ENCODE results near the gene PAPPA.

Gene PAPPA

DNA sequence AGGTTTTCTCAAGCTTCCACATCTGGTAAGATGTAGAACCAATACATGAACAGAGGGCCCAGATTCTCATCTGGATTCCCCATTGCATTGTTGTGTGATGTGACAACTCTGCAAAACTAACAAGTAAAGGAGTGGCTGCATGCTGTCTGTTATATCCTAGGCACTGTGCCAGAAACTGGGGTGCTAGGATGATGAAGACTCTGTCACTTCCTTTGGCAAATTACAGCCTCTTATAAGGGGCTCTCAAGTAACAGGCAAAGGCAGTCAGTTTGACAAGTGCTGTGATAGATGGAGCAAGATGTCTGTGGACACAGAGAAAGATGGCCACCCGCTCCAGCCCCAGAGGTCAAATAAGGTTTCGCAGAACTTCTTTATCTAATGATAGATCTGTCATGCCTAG lies 115.7 kb downstream of the PAPPA start:
- H3K4me3 ChIP-seq (ENCODE audit: low read depth in 1 of 2, low read length in 2 of 2), result no peak overlapping the region
- H3K9me3 ChIP-seq (ENCODE audit: control insufficient read depth in 1 of 2, low read length in 2 of 2), result no peaks in the 10 kb centered on the region
- H3K27ac ChIP-seq (ENCODE audit: low read depth, low read length), result no peak overlapping the region
- no peaks in the 10 kb centered on the region for H3K27me3 ChIP-seq (ENCODE audit: control insufficient read depth in 1 of 2, insufficient read depth in 2 of 2, low read length in 2 of 2)
- H3K36me3 ChIP-seq (ENCODE audit: control insufficient read depth in 1 of 2, insufficient read depth in 2 of 2, low read length in 2 of 2), result no peaks in the 10 kb centered on the region
- no peak overlapping the region for H3K9ac ChIP-seq (ENCODE audit: low read depth in 1 of 2, low read length in 2 of 2)
- no peaks in the 10 kb centered on the region for H3K4me1 ChIP-seq (ENCODE audit: control insufficient read depth in 1 of 2, insufficient read depth in 2 of 2, low read length in 2 of 2)

DNA sequence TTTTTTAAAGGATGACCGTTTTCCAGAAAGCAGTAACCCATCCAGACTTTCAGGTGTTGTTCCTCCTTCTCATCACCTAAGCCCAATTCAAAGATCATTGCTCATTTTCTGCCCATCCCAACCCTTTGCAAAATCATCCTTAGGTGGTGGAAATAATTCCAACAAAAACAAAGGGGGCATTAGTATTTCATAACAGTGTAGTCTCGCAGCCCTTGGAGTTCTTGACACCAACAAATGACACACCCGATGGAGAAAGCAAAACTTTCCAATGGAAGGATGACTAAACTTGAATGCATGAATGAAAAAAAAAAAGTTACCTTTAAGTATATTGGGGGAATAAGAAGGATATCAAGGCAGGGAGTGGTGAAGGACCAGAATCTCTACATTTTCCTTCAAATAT lies 117.0 kb downstream of the PAPPA start:
- Histone ChIP-seq H3K36me3 (ENCODE audit: control insufficient read depth in 1 of 2, insufficient read depth in 2 of 2, low read length in 2 of 2) (no peaks in the 10 kb centered on the region), H3K4me1 (ENCODE audit: control insufficient read depth in 1 of 2, insufficient read depth in 2 of 2, low read length in 2 of 2) (no peaks in the 10 kb centered on the region), H3K9ac (ENCODE audit: low read depth in 1 of 2, low read length in 2 of 2) (no peak overlapping the region), H3K27ac (ENCODE audit: low read depth, low read length) (no peak overlapping the region), H3K9me3 (ENCODE audit: control insufficient read depth in 1 of 2, low read length in 2 of 2) (no peaks in the 10 kb centered on the region), H3K4me3 (ENCODE audit: low read depth in 1 of 2, low read length in 2 of 2) (no peak overlapping the region), H3K27me3 (ENCODE audit: control insufficient read depth in 1 of 2, insufficient read depth in 2 of 2, low read length in 2 of 2) (no peaks in the 10 kb centered on the region)

DNA sequence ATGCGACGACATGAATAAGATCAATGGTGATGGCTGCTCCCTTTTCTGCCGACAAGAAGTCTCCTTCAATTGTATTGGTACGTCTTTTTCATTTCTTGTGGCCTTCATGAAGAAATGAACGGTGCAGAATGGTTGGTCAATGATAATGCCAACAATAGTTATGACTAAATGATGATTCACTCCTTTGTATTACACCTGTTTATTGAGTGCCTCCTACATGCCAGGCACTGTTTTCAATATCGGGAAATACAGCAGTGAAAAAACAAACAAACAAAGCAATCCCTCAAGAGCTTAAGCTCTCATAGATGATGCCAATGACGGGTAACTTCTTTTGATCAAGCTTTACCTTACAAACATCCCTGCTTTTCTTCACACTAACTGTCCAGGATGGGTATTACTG lies 117.7 kb downstream of the PAPPA start:
- H3K27ac ChIP-seq (ENCODE audit: low read depth, low read length), result no peak overlapping the region
- no peaks in the 10 kb centered on the region for H3K4me1 ChIP-seq (ENCODE audit: control insufficient read depth in 1 of 2, insufficient read depth in 2 of 2, low read length in 2 of 2)
- no peaks in the 10 kb centered on the region for H3K36me3 ChIP-seq (ENCODE audit: control insufficient read depth in 1 of 2, insufficient read depth in 2 of 2, low read length in 2 of 2)
- no peaks in the 10 kb centered on the region for H3K9me3 ChIP-seq (ENCODE audit: control insufficient read depth in 1 of 2, low read length in 2 of 2)
- no peak overlapping the region for H3K4me3 ChIP-seq (ENCODE audit: low read depth in 1 of 2, low read length in 2 of 2)
- H3K27me3 ChIP-seq (ENCODE audit: control insufficient read depth in 1 of 2, insufficient read depth in 2 of 2, low read length in 2 of 2), result no peaks in the 10 kb centered on the region
- H3K9ac ChIP-seq (ENCODE audit: low read depth in 1 of 2, low read length in 2 of 2), result no peak overlapping the region

DNA sequence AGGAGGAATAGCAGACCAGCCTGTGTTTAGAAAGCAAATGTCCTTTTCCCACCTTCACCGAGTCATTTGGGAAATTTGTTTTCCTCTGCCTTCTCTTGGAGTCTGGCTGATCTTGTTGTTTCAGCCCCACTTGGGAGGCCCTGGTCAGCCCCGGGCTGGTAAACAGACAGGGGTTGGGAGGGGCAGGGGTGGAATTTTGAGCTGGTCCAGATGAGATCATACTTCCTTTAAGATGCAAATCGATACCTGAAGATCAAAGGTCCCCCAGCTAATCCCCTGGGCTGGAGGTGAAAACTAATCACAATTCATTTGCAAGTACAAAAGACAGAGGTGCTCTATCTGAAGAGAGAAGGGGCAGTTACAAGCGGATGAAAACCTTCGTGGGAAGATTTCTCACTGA lies 118.4 kb downstream of the PAPPA start:
- no peak overlapping the region for H3K4me3 ChIP-seq (ENCODE audit: low read depth in 1 of 2, low read length in 2 of 2)
- no peaks in the 10 kb centered on the region for H3K9me3 ChIP-seq (ENCODE audit: control insufficient read depth in 1 of 2, low read length in 2 of 2)
- H3K36me3 ChIP-seq (ENCODE audit: control insufficient read depth in 1 of 2, insufficient read depth in 2 of 2, low read length in 2 of 2), result no peaks in the 10 kb centered on the region
- no peaks in the 10 kb centered on the region for H3K4me1 ChIP-seq (ENCODE audit: control insufficient read depth in 1 of 2, insufficient read depth in 2 of 2, low read length in 2 of 2)
- H3K27me3 ChIP-seq (ENCODE audit: control insufficient read depth in 1 of 2, insufficient read depth in 2 of 2, low read length in 2 of 2), result no peaks in the 10 kb centered on the region
- no peak overlapping the region for H3K27ac ChIP-seq (ENCODE audit: low read depth, low read length)
- no peak overlapping the region for H3K9ac ChIP-seq (ENCODE audit: low read depth in 1 of 2, low read length in 2 of 2)

DNA sequence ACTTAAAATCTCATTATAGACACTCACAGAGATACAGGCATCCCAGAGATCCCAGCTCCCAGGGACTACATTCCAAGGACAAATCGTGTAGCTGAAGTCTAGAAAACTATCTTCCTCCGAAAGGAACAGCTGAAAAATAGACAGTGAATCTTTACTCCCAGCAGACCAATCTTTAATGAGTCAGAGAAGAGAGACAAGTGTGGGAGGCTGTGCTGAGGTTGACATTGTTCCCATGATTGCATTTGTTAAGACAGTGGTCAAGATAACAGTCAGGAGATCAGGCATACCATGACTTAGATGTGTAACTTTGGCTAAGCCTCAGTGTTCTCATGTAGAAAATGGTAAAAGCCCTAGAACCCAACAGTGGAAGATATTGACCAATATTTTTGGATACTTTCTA lies 120.7 kb downstream of the PAPPA start:
- H3K36me3 ChIP-seq (ENCODE audit: control insufficient read depth in 1 of 2, insufficient read depth in 2 of 2, low read length in 2 of 2), result no peaks in the 10 kb centered on the region
- H3K27me3 ChIP-seq (ENCODE audit: control insufficient read depth in 1 of 2, insufficient read depth in 2 of 2, low read length in 2 of 2), result no peaks in the 10 kb centered on the region
- no peak overlapping the region for H3K27ac ChIP-seq (ENCODE audit: low read depth, low read length)
- H3K9me3 ChIP-seq (ENCODE audit: control insufficient read depth in 1 of 2, low read length in 2 of 2), result no peaks in the 10 kb centered on the region
- H3K9ac ChIP-seq (ENCODE audit: low read depth in 1 of 2, low read length in 2 of 2), result no peak overlapping the region
- no peak overlapping the region for H3K4me3 ChIP-seq (ENCODE audit: low read depth in 1 of 2, low read length in 2 of 2)
- no peaks in the 10 kb centered on the region for H3K4me1 ChIP-seq (ENCODE audit: control insufficient read depth in 1 of 2, insufficient read depth in 2 of 2, low read length in 2 of 2)

DNA sequence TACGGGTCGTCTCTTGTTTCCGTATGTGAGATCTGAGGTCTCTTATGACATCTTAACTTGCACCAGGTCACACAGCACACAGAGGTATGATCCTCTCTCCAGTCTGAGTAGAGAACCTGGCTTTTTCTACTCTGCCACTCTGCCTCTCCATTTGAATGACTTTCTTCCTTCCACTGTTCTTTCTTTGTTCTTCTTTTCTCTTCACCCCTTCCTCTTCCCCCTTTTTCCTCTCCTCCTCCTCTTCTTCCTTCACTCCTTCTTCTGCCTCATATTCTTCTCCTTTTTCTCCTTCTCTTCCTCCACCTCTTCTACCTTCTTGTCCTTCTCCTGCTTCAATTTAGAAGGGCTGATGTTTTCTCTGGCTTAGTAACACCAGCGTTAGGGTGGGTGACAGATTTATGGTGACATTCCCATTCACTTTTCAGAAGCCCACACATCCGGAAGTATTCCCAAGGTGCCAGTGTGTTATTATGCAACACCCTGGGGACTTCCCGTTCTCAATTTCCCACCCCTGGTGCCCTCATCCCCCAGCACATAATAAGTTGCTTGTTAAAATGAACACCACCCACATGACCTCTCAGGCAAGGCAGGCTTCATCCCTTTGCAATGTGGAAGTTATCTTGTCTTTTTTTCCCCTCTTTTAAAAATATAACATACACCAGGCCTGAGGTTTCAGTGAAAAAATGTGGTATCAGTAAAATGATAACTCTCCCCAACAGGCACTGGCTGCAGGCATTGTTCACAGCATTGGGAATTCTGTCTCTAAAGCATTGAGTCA lies 122.0 kb downstream of the PAPPA start:
- H3K4me1 ChIP-seq (ENCODE audit: control insufficient read depth in 1 of 2, insufficient read depth in 2 of 2, low read length in 2 of 2), result no peaks in the 10 kb centered on the region
- H3K36me3 ChIP-seq (ENCODE audit: control insufficient read depth in 1 of 2, insufficient read depth in 2 of 2, low read length in 2 of 2), result no peaks in the 10 kb centered on the region
- no peaks in the 10 kb centered on the region for H3K27me3 ChIP-seq (ENCODE audit: control insufficient read depth in 1 of 2, insufficient read depth in 2 of 2, low read length in 2 of 2)
- no peak overlapping the region for H3K27ac ChIP-seq (ENCODE audit: low read depth, low read length)
- no peaks in the 10 kb centered on the region for H3K9me3 ChIP-seq (ENCODE audit: control insufficient read depth in 1 of 2, low read length in 2 of 2)
- H3K9ac ChIP-seq (ENCODE audit: low read depth in 1 of 2, low read length in 2 of 2), result no peak overlapping the region
- no peak overlapping the region for H3K4me3 ChIP-seq (ENCODE audit: low read depth in 1 of 2, low read length in 2 of 2)

DNA sequence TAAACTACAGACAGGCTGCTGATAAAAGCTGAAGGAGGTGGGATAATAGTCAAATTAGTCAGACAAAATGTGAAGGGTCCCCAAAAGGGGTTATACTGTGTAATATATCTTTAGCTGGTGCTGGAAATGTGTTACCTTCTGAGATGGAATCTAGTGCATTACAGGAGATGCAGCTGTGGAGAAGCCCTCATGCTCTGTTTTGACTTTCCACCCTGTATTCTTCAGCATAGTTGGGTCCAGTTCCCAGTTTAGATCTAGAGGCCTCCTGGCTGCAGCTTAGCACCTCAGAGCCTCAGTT lies 122.6 kb downstream of the PAPPA start:
- Histone ChIP-seq H3K36me3 (ENCODE audit: control insufficient read depth in 1 of 2, insufficient read depth in 2 of 2, low read length in 2 of 2) (no peaks in the 10 kb centered on the region), H3K9me3 (ENCODE audit: control insufficient read depth in 1 of 2, low read length in 2 of 2) (no peaks in the 10 kb centered on the region), H3K9ac (ENCODE audit: low read depth in 1 of 2, low read length in 2 of 2) (no peak overlapping the region), H3K27ac (ENCODE audit: low read depth, low read length) (no peak overlapping the region), H3K27me3 (ENCODE audit: control insufficient read depth in 1 of 2, insufficient read depth in 2 of 2, low read length in 2 of 2) (no peaks in the 10 kb centered on the region), H3K4me1 (ENCODE audit: control insufficient read depth in 1 of 2, insufficient read depth in 2 of 2, low read length in 2 of 2) (no peaks in the 10 kb centered on the region), H3K4me3 (ENCODE audit: low read depth in 1 of 2, low read length in 2 of 2) (no peak overlapping the region)

DNA sequence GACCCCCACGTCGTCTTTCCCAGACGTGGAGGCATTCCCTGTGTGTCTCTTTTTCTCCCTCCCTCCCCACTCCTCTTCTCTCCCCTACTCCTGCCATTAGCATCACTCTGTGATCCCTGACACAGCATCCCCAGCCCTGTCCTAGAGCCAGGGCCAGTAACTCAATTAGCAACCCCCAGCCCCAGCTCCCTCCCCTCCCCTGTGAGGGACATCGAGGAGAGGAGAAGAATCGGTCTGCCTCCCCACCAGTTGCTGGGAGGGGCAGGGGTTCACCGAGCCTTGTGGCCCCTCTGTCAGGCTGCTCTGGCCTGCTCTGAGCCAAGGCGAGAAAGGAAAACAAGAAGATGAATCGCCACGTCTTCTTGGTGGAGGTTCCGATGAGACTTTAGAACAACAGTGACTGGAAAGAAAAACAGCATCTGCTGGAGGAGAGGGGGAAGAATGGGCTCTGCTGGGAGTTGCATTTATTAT lies 123.1 kb downstream of the PAPPA start:
- H3K9me3 ChIP-seq (ENCODE audit: control insufficient read depth in 1 of 2, low read length in 2 of 2), result no peaks in the 10 kb centered on the region
- H3K4me3 ChIP-seq (ENCODE audit: low read depth in 1 of 2, low read length in 2 of 2), result no peak overlapping the region
- no peak overlapping the region for H3K9ac ChIP-seq (ENCODE audit: low read depth in 1 of 2, low read length in 2 of 2)
- H3K4me1 ChIP-seq (ENCODE audit: control insufficient read depth in 1 of 2, insufficient read depth in 2 of 2, low read length in 2 of 2), result no peaks in the 10 kb centered on the region
- H3K27me3 ChIP-seq (ENCODE audit: control insufficient read depth in 1 of 2, insufficient read depth in 2 of 2, low read length in 2 of 2), result no peaks in the 10 kb centered on the region
- no peak overlapping the region for H3K27ac ChIP-seq (ENCODE audit: low read depth, low read length)
- H3K36me3 ChIP-seq (ENCODE audit: control insufficient read depth in 1 of 2, insufficient read depth in 2 of 2, low read length in 2 of 2), result no peaks in the 10 kb centered on the region

DNA sequence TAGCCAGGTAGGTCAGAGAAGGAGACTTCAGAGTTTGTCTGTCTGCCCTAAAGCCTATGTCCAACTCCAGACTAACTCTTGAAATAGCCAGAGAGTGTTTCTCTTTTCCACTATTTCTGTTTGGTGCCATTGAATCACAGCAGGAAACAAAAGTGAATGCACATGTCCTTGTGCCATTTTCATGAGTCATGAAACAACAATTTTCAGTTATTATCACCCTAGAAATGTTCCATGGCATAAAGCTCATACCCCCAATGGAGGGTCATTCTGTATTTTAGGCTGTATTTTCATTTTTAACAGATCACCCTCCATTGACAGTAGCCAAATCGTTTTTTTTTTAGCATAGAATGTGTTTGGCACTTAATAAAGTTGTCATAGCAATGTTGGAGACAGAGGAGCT lies 124.7 kb downstream of the PAPPA start:
- Histone ChIP-seq H3K4me3 (ENCODE audit: low read depth in 1 of 2, low read length in 2 of 2) (no peak overlapping the region), H3K36me3 (ENCODE audit: control insufficient read depth in 1 of 2, insufficient read depth in 2 of 2, low read length in 2 of 2) (no peaks in the 10 kb centered on the region), H3K4me1 (ENCODE audit: control insufficient read depth in 1 of 2, insufficient read depth in 2 of 2, low read length in 2 of 2) (no peaks in the 10 kb centered on the region), H3K9ac (ENCODE audit: low read depth in 1 of 2, low read length in 2 of 2) (no peak overlapping the region), H3K27ac (ENCODE audit: low read depth, low read length) (no peak overlapping the region), H3K27me3 (ENCODE audit: control insufficient read depth in 1 of 2, insufficient read depth in 2 of 2, low read length in 2 of 2) (no peaks in the 10 kb centered on the region), H3K9me3 (ENCODE audit: control insufficient read depth in 1 of 2, low read length in 2 of 2) (no peaks in the 10 kb centered on the region)

DNA sequence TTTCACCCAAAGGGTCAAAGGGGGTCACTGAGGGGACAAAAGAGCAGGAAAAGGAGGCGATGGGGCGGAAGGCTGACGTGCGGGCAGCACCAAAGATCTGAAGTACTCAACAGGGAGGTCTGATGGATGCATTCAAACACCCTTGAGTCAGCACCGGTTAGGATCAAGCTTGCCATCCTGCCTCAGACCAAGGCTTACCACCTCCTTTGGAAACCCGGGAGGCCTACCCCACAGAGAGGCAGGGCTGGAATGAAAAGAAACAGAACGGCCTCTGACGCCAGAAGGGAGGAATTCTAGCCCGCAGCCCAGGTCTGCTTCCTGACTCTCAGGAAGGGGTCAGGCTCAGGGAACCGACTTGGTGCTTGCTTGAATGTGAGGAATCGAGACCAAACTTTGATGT lies 125.6 kb downstream of the PAPPA start:
- no peak overlapping the region for H3K4me3 ChIP-seq (ENCODE audit: low read depth in 1 of 2, low read length in 2 of 2)
- H3K27ac ChIP-seq (ENCODE audit: low read depth, low read length), result no peak overlapping the region

DNA sequence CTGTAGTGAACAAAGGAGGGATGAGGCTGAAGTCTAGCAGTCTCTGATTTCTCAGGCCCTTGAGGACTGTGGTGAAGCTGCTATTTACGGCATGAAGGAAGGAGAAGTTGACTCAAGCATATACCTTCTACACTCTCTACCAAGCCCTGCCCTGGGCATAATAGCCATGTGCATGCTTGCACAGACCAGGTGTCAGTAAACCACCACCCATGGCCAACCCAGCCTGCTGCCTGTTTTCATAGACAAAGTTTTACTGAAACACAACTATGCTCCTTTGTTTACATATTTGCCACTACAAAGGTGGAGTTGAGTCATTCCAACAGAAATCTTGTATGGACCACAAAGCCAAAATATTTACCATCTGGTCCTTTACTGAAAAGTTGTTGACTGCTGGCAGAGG lies 126.9 kb downstream of the PAPPA start:
- Histone ChIP-seq H3K4me1 (ENCODE audit: control insufficient read depth in 1 of 2, insufficient read depth in 2 of 2, low read length in 2 of 2) (no peaks in the 10 kb centered on the region), H3K27ac (ENCODE audit: low read depth, low read length) (no peak overlapping the region), H3K9me3 (ENCODE audit: control insufficient read depth in 1 of 2, low read length in 2 of 2) (no peaks in the 10 kb centered on the region), H3K4me3 (ENCODE audit: low read depth in 1 of 2, low read length in 2 of 2) (no peak overlapping the region), H3K27me3 (ENCODE audit: control insufficient read depth in 1 of 2, insufficient read depth in 2 of 2, low read length in 2 of 2) (no peaks in the 10 kb centered on the region), H3K36me3 (ENCODE audit: control insufficient read depth in 1 of 2, insufficient read depth in 2 of 2, low read length in 2 of 2) (no peaks in the 10 kb centered on the region), H3K9ac (ENCODE audit: low read depth in 1 of 2, low read length in 2 of 2) (no peak overlapping the region)

More for the DNA sequence above, 125.6 kb downstream of the PAPPA start:
- Histone ChIP-seq H3K27me3 (ENCODE audit: control insufficient read depth in 1 of 2, insufficient read depth in 2 of 2, low read length in 2 of 2) (no peaks in the 10 kb centered on the region), H3K9ac (ENCODE audit: low read depth in 1 of 2, low read length in 2 of 2) (no peak overlapping the region), H3K36me3 (ENCODE audit: control insufficient read depth in 1 of 2, insufficient read depth in 2 of 2, low read length in 2 of 2) (no peaks in the 10 kb centered on the region), H3K4me1 (ENCODE audit: control insufficient read depth in 1 of 2, insufficient read depth in 2 of 2, low read length in 2 of 2) (no peaks in the 10 kb centered on the region), H3K9me3 (ENCODE audit: control insufficient read depth in 1 of 2, low read length in 2 of 2) (no peaks in the 10 kb centered on the region)
